GM20000 (cell line): Measurements from ENCODE around the gene CABP2.

Source experiments
- DNase-seq: peaks from one replicate; pipeline ENCODE4 v3.0.0; 2012; ENCODE audit warnings: low spot score
- TF ChIP-seq, protein P1 (sequence below): IDR thresholded peaks from 2 replicates; pipeline ENCODE4 v1.5.1; 2012; ENCODE audit warnings: mild to moderate bottlenecking, control low read depth; ENCODE audit errors: extremely low read depth, missing control alignments

The CABP2 gene

GRCh38 chr11:67470337-67471002 is 52.8 kb downstream of the CABP2 start:
- DNase-seq = no peak
- TF ChIP-seq, protein P1, sequence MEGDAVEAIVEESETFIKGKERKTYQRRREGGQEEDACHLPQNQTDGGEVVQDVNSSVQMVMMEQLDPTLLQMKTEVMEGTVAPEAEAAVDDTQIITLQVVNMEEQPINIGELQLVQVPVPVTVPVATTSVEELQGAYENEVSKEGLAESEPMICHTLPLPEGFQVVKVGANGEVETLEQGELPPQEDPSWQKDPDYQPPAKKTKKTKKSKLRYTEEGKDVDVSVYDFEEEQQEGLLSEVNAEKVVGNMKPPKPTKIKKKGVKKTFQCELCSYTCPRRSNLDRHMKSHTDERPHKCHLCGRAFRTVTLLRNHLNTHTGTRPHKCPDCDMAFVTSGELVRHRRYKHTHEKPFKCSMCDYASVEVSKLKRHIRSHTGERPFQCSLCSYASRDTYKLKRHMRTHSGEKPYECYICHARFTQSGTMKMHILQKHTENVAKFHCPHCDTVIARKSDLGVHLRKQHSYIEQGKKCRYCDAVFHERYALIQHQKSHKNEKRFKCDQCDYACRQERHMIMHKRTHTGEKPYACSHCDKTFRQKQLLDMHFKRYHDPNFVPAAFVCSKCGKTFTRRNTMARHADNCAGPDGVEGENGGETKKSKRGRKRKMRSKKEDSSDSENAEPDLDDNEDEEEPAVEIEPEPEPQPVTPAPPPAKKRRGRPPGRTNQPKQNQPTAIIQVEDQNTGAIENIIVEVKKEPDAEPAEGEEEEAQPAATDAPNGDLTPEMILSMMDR = no peak

- TF ChIP-seq, protein P1 = no peak
- DNase-seq = no peak
Measured at GRCh38 chr11:67469508-67469811, 53.8 kb downstream of the CABP2 start.
